ENCODE measurements around the gene NADK.

NADK gene

GRCh38 chr1:1782399-1783221, 4.3 kb upstream of the NADK start:
- no peak overlapping the region; the same call in 1 of the 2 replicates for H3K4me3 ChIP-seq (ENCODE audit: low read depth, low read length)
- ChIA-PET CTCF (interaction anchor here (0.6 to 1.0 kb wide), 2 partner anchors 123 to 125 kb away, joined by 3 read pairs; no protein-coding TSS in a partner anchor), POLR2A (no interaction called here)
- no peak for TF ChIP-seq CTCF (IDR thresholded peaks at IDR 0.05; ENCODE audit: insufficient read depth, low read length, missing control alignments)
- no peak for DNase-seq (ENCODE audit: low read depth, low spot score)

DNA sequence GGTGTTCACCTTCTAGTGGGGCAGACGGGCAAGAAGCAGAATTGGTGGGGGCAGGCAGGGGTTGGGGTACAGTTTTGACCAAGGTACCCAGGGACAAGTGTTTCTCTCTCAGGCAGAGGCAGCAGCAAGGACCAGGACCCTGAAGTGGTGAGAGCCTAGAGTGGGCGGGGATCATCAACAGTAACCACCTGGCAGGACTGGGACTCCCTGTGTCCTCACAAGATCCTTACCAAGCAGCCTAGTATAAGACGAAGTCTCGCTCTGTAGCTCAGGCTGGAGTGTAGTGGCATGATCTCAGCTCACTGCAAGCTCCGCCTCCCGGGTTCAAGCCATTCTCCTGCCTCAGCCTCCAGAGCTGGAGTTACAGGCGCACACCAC, 3.2 kb upstream of the NADK start:
- no peak overlapping the region for H3K4me3 ChIP-seq (ENCODE audit: low read depth, low read length)
- no peak for DNase-seq (ENCODE audit: low read depth, low spot score)
- ChIA-PET POLR2A (no interaction called here), CTCF (no interaction called here)
- no peak for TF ChIP-seq CTCF (IDR thresholded peaks at IDR 0.05; ENCODE audit: insufficient read depth, low read length, missing control alignments)

DNA sequence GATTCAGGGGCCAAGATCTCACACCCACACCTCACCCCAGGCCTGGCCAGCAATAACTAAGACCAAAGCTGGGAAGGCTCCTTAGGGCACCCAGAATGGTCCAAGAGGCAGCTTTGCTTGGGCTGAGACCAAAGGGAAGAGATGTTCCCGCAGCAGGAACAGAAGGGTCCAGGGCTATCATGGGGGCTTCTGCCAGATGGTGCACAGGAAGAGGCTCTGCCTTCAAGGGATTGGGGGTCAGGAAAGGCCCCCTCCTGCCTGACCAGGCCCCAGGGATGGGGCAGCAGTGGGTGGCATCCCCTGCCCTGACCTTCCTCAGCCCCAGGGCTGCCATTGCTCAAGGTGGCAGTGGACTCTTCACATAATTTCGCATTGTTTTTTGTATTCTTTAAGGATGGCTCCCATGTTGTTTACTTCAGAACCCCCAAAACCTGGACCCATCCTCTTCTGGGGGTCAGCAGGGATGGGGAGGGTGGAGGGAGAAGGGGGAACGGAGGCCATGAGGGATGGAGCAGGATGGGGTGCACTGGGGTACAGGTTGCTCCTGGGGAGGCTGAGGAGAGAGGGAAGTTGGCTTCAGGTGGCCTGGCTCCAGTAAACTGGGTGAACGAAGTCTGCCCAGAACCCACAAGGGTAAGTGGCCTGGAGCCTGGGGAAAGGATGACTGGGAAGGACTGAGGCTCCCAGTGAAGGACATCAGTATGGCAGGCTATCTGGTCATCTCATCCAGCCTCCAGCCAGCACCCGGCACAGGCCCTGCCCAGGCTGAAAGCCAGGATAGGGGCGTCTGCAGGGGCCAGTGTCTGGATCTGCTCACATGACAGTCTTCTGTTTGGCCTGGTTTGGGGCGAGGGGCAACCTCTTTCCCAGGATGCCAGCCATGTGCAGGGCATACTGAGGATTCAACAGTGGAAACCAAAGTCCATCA, 2.6 kb upstream of the NADK start:
- H3K4me3 ChIP-seq (ENCODE audit: low read depth, low read length): no peak overlapping the region
- ChIA-PET CTCF (interaction anchor here (0.8 to 2.1 kb wide), 2 partner anchors 10 to 124 kb away, joined by 3 to 12 read pairs; no protein-coding TSS in a partner anchor), POLR2A (interaction anchor here (1.0 kb wide), 1 partner anchor 124 kb away, joined by 4 read pairs; no protein-coding TSS in a partner anchor)
- no peak for DNase-seq (ENCODE audit: low read depth, low spot score)
- no peak for TF ChIP-seq CTCF (IDR thresholded peaks at IDR 0.05; ENCODE audit: insufficient read depth, low read length, missing control alignments)

- TF ChIP-seq CTCF (IDR thresholded peaks at IDR 0.05; ENCODE audit: insufficient read depth, low read length, missing control alignments): no peak
- DNase-seq (ENCODE audit: low read depth, low spot score): no peak
- ChIA-PET POLR2A (interaction anchor here (1.0 kb wide), 1 partner anchor 125 kb away, joined by 4 read pairs; no protein-coding TSS in a partner anchor), CTCF (interaction anchor here (0.6 to 2.1 kb wide), 4 partner anchors 11 to 125 kb away, joined by 3 to 12 read pairs (median 3); no protein-coding TSS in a partner anchor)
- H3K4me3 ChIP-seq (ENCODE audit: low read depth, low read length): no peak overlapping the region
Measured at GRCh38 chr1:1779691-1780597, 1.7 kb upstream of the NADK start.

- DNase-seq (ENCODE audit: low read depth, low spot score): no peak
- no peak overlapping the region for H3K4me3 ChIP-seq (ENCODE audit: low read depth, low read length)
- no peak for TF ChIP-seq CTCF (IDR thresholded peaks at IDR 0.05; ENCODE audit: insufficient read depth, low read length, missing control alignments)
- POLR2A ChIA-PET: no interaction called here
- CTCF ChIA-PET: interaction anchor here (0.6 to 2.1 kb wide), 4 partner anchors 13 to 129 kb away, joined by 3 to 12 read pairs (median 3); no protein-coding TSS in a partner anchor
Measured at GRCh38 chr1:1779320-1779675, 1.0 kb upstream of the NADK start.
